Naive B cell (primary cell): ENCODE measurements around the gene STXBP6. TPM values are rescaled to one million over a fixed set of nuclear protein-coding genes. Genes with fewer than 3 reads are reported as not detected.
A peak's percentile ranks its signal among the peaks of the same experiment; 100 is the strongest.

Experiments
- ATAC-seq, 2 donors: fragments of 150-1000 bp; cut with Tn5 transposase; 2 replicates each; pipeline ENCODE4 v1.10.0; 2021; ENCODE audit warnings: low read depth in 2 of 2, mild to moderate bottlenecking in 2 of 2, moderate library complexity in 2 of 2
- DNase-seq: peaks from one replicate; pipeline ENCODE4 v3.0.0; 2022
- H3K27ac Mint-ChIP-seq, 6 donors: one replicate each; pipeline ENCODE4 v1.8.0; 2020 to 2022; ENCODE audit warnings: mild to moderate bottlenecking in 6 of 6, mixed read lengths in 6 of 6, moderate library complexity in 5 of 6, inconsistent platforms in 2 of 6
- H3K27me3 Mint-ChIP-seq, 3 donors: one replicate each; pipeline ENCODE4 v1.8.0; 2021 to 2022; ENCODE audit warnings: mixed read lengths in 3 of 3, mild to moderate bottlenecking in 1 of 3
- H3K36me3 Mint-ChIP-seq, 2 donors: one replicate each; pipeline ENCODE4 v1.8.0; 2020 to 2022; ENCODE audit warnings: mixed read lengths in 2 of 2, inconsistent platforms in 1 of 2, mild to moderate bottlenecking in 1 of 2
- H3K4me1 Mint-ChIP-seq, 3 donors: one replicate each; pipeline ENCODE4 v1.8.0; 2020 to 2022; ENCODE audit warnings: mixed read lengths in 3 of 3, inconsistent platforms in 1 of 3, mild to moderate bottlenecking in 1 of 3, moderate library complexity in 1 of 3
- H3K4me3 Mint-ChIP-seq, 8 donors: one replicate each; pipeline ENCODE4 v1.8.0; 2020 to 2022; ENCODE audit warnings: mild to moderate bottlenecking in 8 of 8, mixed read lengths in 8 of 8, moderate library complexity in 8 of 8, inconsistent platforms in 2 of 8
- H3K9me3 Mint-ChIP-seq, 7 donors: one replicate each; pipeline ENCODE4 v1.8.0; 2020 to 2022; ENCODE audit warnings: mixed read lengths in 7 of 7, mild to moderate bottlenecking in 5 of 7, inconsistent platforms in 2 of 7, moderate library complexity in 1 of 7
- polyA plus RNA-seq, 6 donors: library from polyadenylated mRNA; unstranded; fragments of 300-500 nt; fragmentation: Illumina TruSeq; gene quantifications; one replicate each; pipeline ENCODE4 v1.2.3, GENCODE V29; 2021; ENCODE audit warnings: low read depth in 6 of 6

Gene STXBP6
- polyA plus RNA-seq, 6 donors from 2014 or later, result not detected

- Mint-ChIP-seq H3K27me3 (peaks cover 0 to 12% (median 7%) of the 10 kb centered on the region in 3 donors), H3K9me3 (peaks cover 0 to 1% (median 0%) of the 10 kb centered on the region in 7 donors), H3K27ac (no peak overlapping the region), H3K36me3 (no peaks in the 10 kb centered on the region), H3K4me1 (no peaks in the 10 kb centered on the region), H3K4me3 (no peak overlapping the region)
- DNase-seq, result no peak
- no peak for ATAC-seq
Measured at GRCh38 chr14:25074099-25074685, 24.2 kb upstream of the STXBP6 start.

GRCh38 chr14:25069879-25070278, 19.9 kb upstream of the STXBP6 start:
- ATAC-seq (no peak), DNase-seq (no peak)
- Mint-ChIP-seq H3K36me3 (no peaks in the 10 kb centered on the region), H3K27me3 (peaks cover 0 to 10% (median 8%) of the 10 kb centered on the region in 3 donors), H3K9me3 (no peaks in the 10 kb centered on the region), H3K4me3 (no peak overlapping the region), H3K27ac (no peak overlapping the region), H3K4me1 (no peaks in the 10 kb centered on the region)

GRCh38 chr14:25067600-25067999, 17.7 kb upstream of the STXBP6 start:
- Mint-ChIP-seq H3K9me3 (peaks cover 0 to 1% (median 0%) of the 10 kb centered on the region in 7 donors), H3K4me1 (no peaks in the 10 kb centered on the region), H3K4me3 (no peak overlapping the region), H3K27me3 (peaks cover 0 to 18% (median 16%) of the 10 kb centered on the region in 3 donors), H3K27ac (peak overlapping the region in 1 of 6 donors; percentile 45), H3K36me3 (no peaks in the 10 kb centered on the region)
- ATAC-seq, result no peak
- DNase-seq, result no peak

GRCh38 chr14:25062022-25062321, 12.0 kb upstream of the STXBP6 start:
- Mint-ChIP-seq H3K27me3 (peaks cover 13 to 33% (median 15%) of the 10 kb centered on the region in 3 donors), H3K36me3 (no peaks in the 10 kb centered on the region), H3K27ac (no peak overlapping the region), H3K9me3 (peaks cover 0 to 2% (median 0%) of the 10 kb centered on the region in 7 donors), H3K4me3 (no peak overlapping the region), H3K4me1 (no peaks in the 10 kb centered on the region)
- ATAC-seq (no peak), DNase-seq (no peak)

- Mint-ChIP-seq H3K27me3 (peaks cover 37 to 39% (median 39%) of the 10 kb centered on the region in 3 donors), H3K4me1 (no peaks in the 10 kb centered on the region), H3K9me3 (no peaks in the 10 kb centered on the region), H3K36me3 (no peaks in the 10 kb centered on the region), H3K27ac (no peak overlapping the region), H3K4me3 (no peak overlapping the region)
- DNase-seq (no peak), ATAC-seq (no peak)
Measured at GRCh38 chr14:25056688-25057078, 6.7 kb upstream of the STXBP6 start.

- DNase-seq, result no peak
- Mint-ChIP-seq H3K36me3 (no peaks in the 10 kb centered on the region), H3K9me3 (no peaks in the 10 kb centered on the region), H3K27me3 (peaks cover 40 to 44% (median 41%) of the 10 kb centered on the region in 3 donors), H3K4me1 (peaks cover 0 to 3% (median 0%) of the 10 kb centered on the region in 3 donors), H3K27ac (no peak overlapping the region), H3K4me3 (no peak overlapping the region)
- ATAC-seq, result no peak
Measured at GRCh38 chr14:25055992-25056687, 6.2 kb upstream of the STXBP6 start.

GRCh38 chr14:25055005-25055404, 5.1 kb upstream of the STXBP6 start:
- Mint-ChIP-seq H3K27ac (no peak overlapping the region), H3K36me3 (no peaks in the 10 kb centered on the region), H3K27me3 (peaks cover 50 to 52% (median 50%) of the 10 kb centered on the region in 3 donors), H3K9me3 (no peaks in the 10 kb centered on the region), H3K4me1 (peaks cover 0 to 9% (median 4%) of the 10 kb centered on the region in 3 donors), H3K4me3 (no peak overlapping the region)
- ATAC-seq, result no peak
- DNase-seq, result no peak

GRCh38 chr14:25053585-25053984, 3.6 kb upstream of the STXBP6 start:
- Mint-ChIP-seq H3K27ac (no peak overlapping the region), H3K27me3 (peaks cover 49 to 52% (median 51%) of the 10 kb centered on the region in 3 donors), H3K4me3 (no peak overlapping the region), H3K9me3 (peaks cover 0 to 2% (median 0%) of the 10 kb centered on the region in 7 donors), H3K4me1 (peaks cover 7 to 14% (median 8%) of the 10 kb centered on the region in 3 donors), H3K36me3 (peaks cover 0 to 4% of the 10 kb centered on the region in 2 donors)
- ATAC-seq, result no peak
- DNase-seq, result no peak

GRCh38 chr14:25052921-25053320, 3.0 kb upstream of the STXBP6 start:
- no peak overlapping the region for H3K4me3 Mint-ChIP-seq

GRCh38 chr14:25052385-25052784, 2.4 kb upstream of the STXBP6 start:
- no peak overlapping the region for H3K27ac Mint-ChIP-seq
- ATAC-seq (no peak), DNase-seq (no peak)
- peaks cover 5 to 6% of the 10 kb centered on the region in 2 donors for H3K36me3 Mint-ChIP-seq
- peaks cover 61 to 64% (median 63%) of the 10 kb centered on the region in 3 donors for H3K27me3 Mint-ChIP-seq
- peaks cover 7 to 14% (median 8%) of the 10 kb centered on the region in 3 donors for H3K4me1 Mint-ChIP-seq
- no peak overlapping the region for H3K4me3 Mint-ChIP-seq
- peaks cover 0 to 2% (median 0%) of the 10 kb centered on the region in 7 donors for H3K9me3 Mint-ChIP-seq

More at GRCh38 chr14:25052921-25053320, 3.0 kb upstream of the STXBP6 start:
- peaks cover 5 to 6% of the 10 kb centered on the region in 2 donors for H3K36me3 Mint-ChIP-seq
- peaks cover 55 to 59% (median 58%) of the 10 kb centered on the region in 3 donors for H3K27me3 Mint-ChIP-seq
- peaks cover 7 to 14% (median 8%) of the 10 kb centered on the region in 3 donors for H3K4me1 Mint-ChIP-seq
- no peak overlapping the region for H3K27ac Mint-ChIP-seq
- DNase-seq (no peak), ATAC-seq (no peak)
- peaks cover 0 to 2% (median 0%) of the 10 kb centered on the region in 7 donors for H3K9me3 Mint-ChIP-seq

GRCh38 chr14:25050269-25051150, 563 bp upstream of the STXBP6 start:
- Mint-ChIP-seq H3K4me1 (peaks cover 7 to 14% (median 8%) of the 10 kb centered on the region in 3 donors), H3K9me3 (peaks cover 0 to 2% (median 0%) of the 10 kb centered on the region in 7 donors), H3K4me3 (peak overlapping the region in 5 of 8 donors; percentile 11 to 61 (median 45)), H3K36me3 (peaks cover 5 to 6% of the 10 kb centered on the region in 2 donors), H3K27me3 (peaks cover 69 to 74% (median 70%) of the 10 kb centered on the region in 3 donors), H3K27ac (no peak overlapping the region)
- DNase-seq (no peak), ATAC-seq (no peak)

GRCh38 chr14:25049093-25049567, 817 bp downstream of the STXBP6 start:
- DNase-seq (no peak), ATAC-seq (no peak)
- peaks cover 5 to 6% of the 10 kb centered on the region in 2 donors for H3K36me3 Mint-ChIP-seq
- H3K4me3 Mint-ChIP-seq, result peak overlapping the region in 6 of 8 donors; percentile 13 to 78 (median 50)
- H3K27me3 Mint-ChIP-seq, result peaks cover 56 to 69% (median 62%) of the 10 kb centered on the region in 3 donors
- peaks cover 7 to 14% (median 8%) of the 10 kb centered on the region in 3 donors for H3K4me1 Mint-ChIP-seq
- peaks cover 0 to 2% (median 0%) of the 10 kb centered on the region in 7 donors for H3K9me3 Mint-ChIP-seq
- H3K27ac Mint-ChIP-seq, result no peak overlapping the region
